HG03039 (cell line): ENCODE measurements around the gene SHTN1.

Experiments
- ATAC-seq: cut with Tn5 transposase; IDR thresholded peaks from one replicate; pipeline ENCODE4 v1.9.1; 2021; ENCODE audit warnings: mild to moderate bottlenecking, moderate library complexity; ENCODE audit not compliant: unreplicated experiment

SHTN1 gene

GRCh38 chr10:117005026-117005526, at the start of gene SHTN1:
TSS of gene SHTN1 (minus strand) at chr10:117005187. CDS start at chr10:117005079, 108 bp downstream.
- ATAC-seq: peak; percentile 51

- no peak for ATAC-seq
These were observed 48.5 kb upstream of the SHTN1 start for GRCh38 chr10:117053482-117053881.

GRCh38 chr10:117047947-117048346, 43.0 kb upstream of the SHTN1 start:
- ATAC-seq: no peak

DNA sequence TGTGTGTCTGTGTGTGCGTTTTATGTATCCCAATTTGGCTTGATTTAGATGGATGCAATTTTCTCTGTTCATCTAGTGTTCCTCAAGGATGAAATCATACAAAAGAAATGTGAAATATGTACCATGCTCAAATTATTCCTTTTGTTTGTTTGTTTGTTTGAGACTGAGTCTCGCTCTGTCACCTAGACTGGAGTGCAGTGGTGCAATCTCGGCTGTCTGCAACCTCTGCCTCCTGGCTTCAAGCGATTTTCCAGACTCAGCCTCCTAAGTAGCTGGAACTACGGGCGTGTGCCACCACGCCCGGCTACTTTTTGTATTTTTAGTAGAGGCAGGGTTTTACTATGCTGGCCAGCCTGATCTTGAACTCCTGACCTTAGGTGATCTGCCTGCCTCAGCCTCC, 11.3 kb upstream of the SHTN1 start:
- no peak for ATAC-seq

DNA sequence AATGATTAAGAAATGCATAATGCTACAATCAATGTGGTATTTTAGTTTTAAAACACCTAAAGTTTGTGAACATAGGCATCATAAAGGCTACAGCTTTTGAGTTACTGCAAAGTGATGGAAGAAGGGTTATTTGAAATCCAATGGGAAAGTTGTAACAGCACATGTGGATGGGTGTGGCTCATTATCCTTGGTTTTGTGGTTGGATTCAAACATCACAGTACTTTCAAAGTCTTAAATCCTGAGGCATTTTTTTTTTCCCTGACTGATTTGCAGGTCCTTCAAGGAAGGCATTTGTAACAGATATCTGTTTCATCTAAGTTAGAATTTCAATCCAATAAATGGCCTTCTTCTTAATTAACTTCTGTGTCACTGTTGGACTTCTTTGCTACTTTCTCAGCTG, 9.8 kb upstream of the SHTN1 start:
- ATAC-seq: no peak

- no peak for ATAC-seq
These were observed 2.1 kb upstream of the SHTN1 start for GRCh38 chr10:117007080-117007479.

GRCh38 chr10:117005527-117006055, 604 bp upstream of the SHTN1 start:
- ATAC-seq: no peak

DNA sequence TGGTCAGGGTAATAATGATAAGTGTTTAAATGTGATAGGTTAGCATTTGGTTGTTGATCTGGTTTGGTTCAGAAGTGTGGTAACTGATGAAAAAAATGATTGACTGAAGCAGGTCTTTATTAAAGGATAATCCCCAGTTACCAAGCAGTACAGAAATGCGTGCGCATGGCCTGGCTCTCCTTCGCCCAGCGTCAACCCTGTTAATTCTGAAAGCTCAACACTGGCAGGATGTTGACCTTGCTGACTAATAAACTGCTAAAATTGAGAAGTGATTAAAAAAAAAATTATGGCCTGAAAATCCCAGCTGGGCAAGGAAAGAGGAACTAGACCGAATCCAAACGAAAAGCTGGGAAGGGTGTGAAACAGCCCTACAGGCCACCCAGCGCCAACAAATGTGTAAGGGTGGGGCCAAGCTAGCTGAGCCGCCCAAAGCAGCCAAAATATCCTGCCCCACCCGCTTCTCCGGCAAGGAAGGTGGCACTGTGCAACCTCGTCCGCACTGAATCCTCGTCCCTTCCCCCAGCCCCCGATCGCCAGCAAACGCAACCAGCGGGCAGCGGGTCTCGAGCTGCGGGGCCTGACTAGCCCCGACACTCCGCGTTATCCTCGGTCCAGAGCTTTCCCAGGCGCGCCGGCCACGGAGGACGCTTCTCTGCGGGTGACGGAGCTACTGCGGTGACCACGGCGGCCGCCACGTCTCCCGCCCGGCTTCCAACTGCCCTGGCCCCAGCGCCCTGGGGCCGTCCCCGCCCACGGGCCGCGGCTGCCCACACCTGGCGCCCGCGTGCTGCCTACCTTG, 561 bp downstream of the SHTN1 start:
- peak; percentile 45 for ATAC-seq

DNA sequence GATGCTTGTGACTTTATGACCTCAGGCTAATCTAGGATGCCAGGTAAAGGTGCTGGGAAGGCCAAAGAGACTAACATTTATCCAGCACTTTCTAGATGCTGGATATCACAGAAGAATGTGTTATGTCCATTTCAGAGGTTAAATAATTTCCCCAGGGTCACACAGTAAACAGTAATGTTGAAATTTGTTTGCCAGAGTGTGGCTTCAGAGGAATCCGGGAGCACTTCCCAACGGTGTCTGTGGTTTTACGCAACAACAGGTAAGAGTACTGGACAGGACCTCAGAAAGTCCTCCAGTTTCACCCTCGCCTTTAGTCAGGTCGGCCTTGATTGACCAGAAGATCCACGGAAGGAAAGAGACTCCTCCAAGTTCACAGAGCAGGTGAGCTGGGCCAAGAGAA, 1.7 kb downstream of the SHTN1 start:
- no peak for ATAC-seq

GRCh38 chr10:117002206-117002605, 2.8 kb downstream of the SHTN1 start:
- ATAC-seq: no peak

- ATAC-seq: no peak
These were observed 3.8 kb downstream of the SHTN1 start for GRCh38 chr10:117001144-117001543.

DNA sequence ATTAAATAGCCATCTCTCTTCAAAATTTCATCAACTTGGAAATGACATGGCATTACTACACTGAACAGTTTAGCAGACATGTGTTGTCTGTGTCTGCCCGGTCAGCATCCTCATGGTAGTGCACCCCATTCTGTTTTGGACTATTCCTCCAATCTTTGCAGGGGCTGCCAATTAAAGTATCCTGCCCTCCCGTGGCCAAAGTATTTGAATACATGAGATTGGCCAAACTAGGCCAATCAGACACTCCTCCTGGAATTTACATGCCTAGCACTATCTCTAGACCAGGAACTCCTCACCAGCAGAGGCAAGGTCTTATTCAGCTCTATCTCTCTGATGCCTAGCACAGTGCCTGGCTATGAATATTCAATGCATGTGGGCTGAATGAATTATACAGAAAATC, 4.4 kb downstream of the SHTN1 start:
- ATAC-seq: no peak

DNA sequence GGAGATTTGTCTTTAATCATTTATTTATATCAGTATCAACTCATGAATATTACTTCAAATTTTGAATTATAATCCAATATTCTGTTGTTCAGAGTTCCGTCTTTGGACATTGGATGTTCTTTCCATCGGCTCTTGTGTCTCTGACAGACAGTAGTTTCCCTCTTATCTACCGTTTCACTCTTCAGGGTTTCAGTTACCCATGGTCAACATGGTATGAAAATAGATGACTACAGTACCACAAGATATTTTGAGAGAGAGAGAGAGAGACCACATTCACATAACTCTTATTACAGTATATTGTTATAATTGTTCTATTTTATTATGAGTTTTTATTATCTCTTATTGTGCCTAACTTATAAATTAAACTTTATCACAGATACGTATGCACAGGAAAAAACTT, 6.8 kb downstream of the SHTN1 start:
- no peak for ATAC-seq

GRCh38 chr10:116997015-116997414, 8.0 kb downstream of the SHTN1 start:
- no peak for ATAC-seq

DNA sequence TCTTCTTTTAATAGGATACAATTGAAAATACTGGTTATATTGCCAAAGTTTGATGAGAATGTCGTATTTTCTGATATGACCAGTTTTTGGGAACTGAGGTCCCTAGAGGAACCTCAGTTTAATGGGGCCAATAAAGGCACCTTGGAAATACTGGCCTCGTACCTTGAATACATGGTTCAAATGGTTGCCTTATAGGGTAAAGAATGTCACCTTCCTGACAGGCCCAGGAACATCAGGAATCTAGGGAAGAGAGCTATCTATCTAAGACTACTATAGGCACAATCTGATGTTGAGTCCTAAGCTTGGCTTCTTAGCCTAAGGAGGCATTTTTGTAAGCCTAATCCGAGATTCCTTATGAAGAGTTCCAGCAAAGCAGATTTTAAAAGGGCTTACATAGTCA, 9.3 kb downstream of the SHTN1 start:
- ATAC-seq: no peak

DNA sequence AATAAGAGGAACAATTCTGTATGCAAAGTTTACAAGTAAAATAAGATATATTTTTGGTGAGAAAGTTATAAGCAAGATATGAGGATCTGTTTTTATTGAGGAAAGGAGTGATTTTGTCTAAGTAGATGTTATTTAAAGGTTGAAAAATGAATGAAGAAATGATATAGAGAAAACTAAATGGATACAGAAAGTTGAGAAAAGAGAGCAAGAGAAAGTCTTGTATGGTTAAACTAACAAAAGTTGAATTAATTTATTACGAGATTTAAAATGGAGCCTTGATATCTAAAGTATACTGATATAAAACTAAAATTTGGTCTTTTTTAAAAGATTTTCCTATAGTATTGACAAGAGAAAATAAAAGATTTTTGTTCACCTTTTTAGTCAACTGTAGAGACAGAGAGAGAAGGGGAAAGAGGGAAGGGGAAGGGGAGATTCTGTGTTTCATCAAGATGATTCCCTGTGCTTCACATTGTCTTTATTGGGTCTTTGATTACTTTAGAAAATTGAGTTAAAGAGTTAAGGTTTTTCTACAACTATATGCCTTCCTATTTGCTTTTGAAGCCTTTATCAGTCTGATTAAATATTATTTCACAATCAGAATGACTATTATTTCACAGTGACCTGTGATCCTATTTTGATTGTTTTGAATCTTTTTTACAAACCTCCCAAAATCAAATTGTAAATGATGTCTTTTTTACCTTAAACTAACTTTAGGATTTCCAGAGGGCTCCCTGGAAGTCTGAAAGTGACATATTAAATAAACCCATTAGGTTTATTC, 10.7 kb downstream of the SHTN1 start:
- no peak for ATAC-seq

GRCh38 chr10:116993610-116994009, 11.4 kb downstream of the SHTN1 start:
- ATAC-seq: no peak

GRCh38 chr10:116992183-116992582, 12.8 kb downstream of the SHTN1 start:
- no peak for ATAC-seq

DNA sequence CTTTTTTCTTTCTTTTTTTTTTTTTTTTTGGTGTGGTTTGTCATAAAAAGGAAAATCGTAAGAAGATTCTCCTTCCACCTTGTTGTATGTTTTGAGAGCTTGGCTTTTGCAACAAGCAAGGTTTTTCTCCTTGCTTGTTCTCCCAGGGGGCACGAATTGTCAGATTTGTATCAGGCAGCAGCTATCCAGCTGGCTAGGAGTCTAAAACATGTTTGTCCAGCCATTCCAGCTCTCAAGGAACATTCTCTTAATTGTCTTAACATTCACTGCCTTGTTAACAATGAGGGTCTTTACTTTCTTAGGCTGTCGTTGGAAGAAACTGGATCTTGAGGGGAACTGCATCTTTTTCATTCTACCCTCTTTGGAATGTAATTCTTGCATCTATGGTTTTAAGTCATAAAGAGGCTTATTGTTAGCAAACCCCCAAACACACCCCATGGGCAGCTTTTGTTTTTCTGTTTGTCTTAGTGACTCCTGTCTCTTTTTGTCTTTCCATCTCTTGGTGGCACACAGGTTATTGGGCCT, 14.6 kb downstream of the SHTN1 start:
- no peak for ATAC-seq

- no peak for ATAC-seq
These were observed 15.5 kb downstream of the SHTN1 start for GRCh38 chr10:116989439-116989838.

GRCh38 chr10:116988311-116988710, 16.7 kb downstream of the SHTN1 start:
- no peak for ATAC-seq

DNA sequence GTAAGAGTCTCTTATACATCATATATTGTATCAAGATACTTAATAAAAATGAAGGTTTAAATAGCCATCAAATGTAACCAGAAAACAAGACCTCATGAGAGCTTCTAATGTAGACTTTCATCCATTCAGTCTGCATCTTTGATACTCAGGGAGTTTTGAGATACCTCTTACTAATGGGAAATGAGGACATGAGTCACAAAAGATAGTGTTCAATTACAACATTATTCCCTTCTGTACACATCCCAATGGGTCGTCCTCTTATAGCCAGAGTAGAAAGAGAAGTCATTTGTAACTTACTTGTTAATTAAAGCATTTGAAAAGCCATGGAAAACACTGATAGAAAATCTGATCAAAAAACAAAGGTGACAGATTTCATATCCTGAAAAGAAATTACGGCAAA, 19.4 kb downstream of the SHTN1 start:
- ATAC-seq: no peak
